Prostate gland (tissue), 2 donors: ENCODE measurements around the gene POU4F1. TPM values are rescaled to one million over a fixed set of nuclear protein-coding genes. Genes with fewer than 3 reads are reported as not detected.

ENCODE experiments used
- DNase-seq: peaks from one replicate; pipeline ENCODE4 v3.0.0-alpha.2; 2019; ENCODE audit warnings: low spot score
- H3K27ac ChIP-seq, 2 donors: fragments of 200-600 bp; sonication (generic); 2 replicates each; pipeline ENCODE4 v1.5.1; 2017 to 2019
- H3K27me3 ChIP-seq: fragments of 200-600 bp; sonication (generic); replicated peaks from 2 replicates; pipeline ENCODE4 v1.5.1; 2019; ENCODE audit not compliant: insufficient read depth
- H3K36me3 ChIP-seq, 2 donors: fragments of 200-600 bp; sonication (generic); 1 replicate in 1 of 2; 2 replicates in 1 of 2; pipeline versions ENCODE4 v1.5.1 to v1.8.1; 2017 to 2019
- H3K4me1 ChIP-seq: fragments of 200-600 bp; sonication (generic); replicated peaks from 2 replicates; pipeline ENCODE4 v1.5.1; 2019
- H3K4me3 ChIP-seq, 2 donors: fragments of 200-600 bp; sonication (generic); 2 replicates each; pipeline ENCODE4 v1.5.1; 2017 to 2019
- H3K9me3 ChIP-seq: fragments of 200-600 bp; sonication (generic); 2 replicates; pipeline ENCODE4 v1.5.1; 2017
- POLR2A ChIP-seq: fragments of 450-650 bp; IDR thresholded peaks from one replicate; pipeline ENCODE4 v1.6.1; 2016; ENCODE audit warnings: antibody characterized with exemption, mild to moderate bottlenecking
- POLR2AphosphoS5 ChIP-seq: sonication (generic); formaldehyde crosslinking; IDR thresholded peaks from one replicate; pipeline ENCODE4 v1.6.1; 2017; ENCODE audit warnings: antibody characterized with exemption
- WGBS: methylation state at CpG from one replicate; pipeline ENCODE4 v1.1.5; 2018; 5-methylcytosine and 5-hydroxymethylcytosine counted together
- intact Hi-C: fragments of 100-400 bp; cut with DNase I; formaldehyde crosslinking; loops from one replicate; pipeline ENCODE4 v1.14.2; 2022
- total RNA-seq, 2 donors: library from RNA; depleted of rRNA; stranded (reverse); fragments of >200 nt; gene quantifications; one replicate each; pipeline ENCODE4 v1.1.0, GENCODE V29; 2016
- TF ChIP-seq, protein P1 (sequence below), 4 experiments: fragments of 200-600 bp in 2 of 4; fragments of 450-650 bp in 2 of 4; sonication (generic) in 2 of 4; IDR thresholded peaks; 1 replicate in 3 of 4; 2 replicates in 1 of 4; pipeline ENCODE4 v1.5.1; 2016 to 2019; ENCODE audit warnings: antibody characterized with exemption in 4 of 4, mild to moderate bottlenecking in 2 of 4, moderate library complexity in 2 of 4

The POU4F1 gene
- total RNA-seq, 2 donors from 2014 or later: 0.68 TPM; not detected in 1

DNA sequence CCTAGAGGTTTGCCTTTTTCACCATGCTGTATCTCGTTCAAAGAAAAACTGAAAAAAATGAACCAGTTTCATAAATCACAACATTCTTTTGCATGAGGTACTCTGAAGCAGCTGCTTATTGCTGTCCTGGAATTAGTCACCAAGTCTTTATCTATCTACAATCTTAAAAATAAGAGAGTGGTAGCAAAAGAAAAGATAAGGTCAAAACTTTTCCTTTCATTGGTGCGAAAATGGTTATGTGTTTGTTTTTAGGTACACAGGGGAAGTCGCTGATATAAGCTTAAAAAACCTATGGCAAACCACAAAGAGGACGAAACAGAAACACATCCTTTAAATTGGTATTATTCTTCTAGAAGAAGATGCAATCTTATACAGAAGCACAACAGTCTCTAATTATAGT, 34.9 kb upstream of the POU4F1 start:
- H3K27me3 ChIP-seq: no peaks in the 10 kb centered on the region
- H3K36me3 ChIP-seq: no peaks in the 10 kb centered on the region
- no peaks in the 10 kb centered on the region for H3K9me3 ChIP-seq
- no peaks in the 10 kb centered on the region for H3K4me1 ChIP-seq
- no peak overlapping the region for H3K27ac ChIP-seq
- no peak for DNase-seq
- intact Hi-C loops: no loop called here
- no peak overlapping the region for H3K4me3 ChIP-seq
- TF ChIP-seq, protein P1, sequence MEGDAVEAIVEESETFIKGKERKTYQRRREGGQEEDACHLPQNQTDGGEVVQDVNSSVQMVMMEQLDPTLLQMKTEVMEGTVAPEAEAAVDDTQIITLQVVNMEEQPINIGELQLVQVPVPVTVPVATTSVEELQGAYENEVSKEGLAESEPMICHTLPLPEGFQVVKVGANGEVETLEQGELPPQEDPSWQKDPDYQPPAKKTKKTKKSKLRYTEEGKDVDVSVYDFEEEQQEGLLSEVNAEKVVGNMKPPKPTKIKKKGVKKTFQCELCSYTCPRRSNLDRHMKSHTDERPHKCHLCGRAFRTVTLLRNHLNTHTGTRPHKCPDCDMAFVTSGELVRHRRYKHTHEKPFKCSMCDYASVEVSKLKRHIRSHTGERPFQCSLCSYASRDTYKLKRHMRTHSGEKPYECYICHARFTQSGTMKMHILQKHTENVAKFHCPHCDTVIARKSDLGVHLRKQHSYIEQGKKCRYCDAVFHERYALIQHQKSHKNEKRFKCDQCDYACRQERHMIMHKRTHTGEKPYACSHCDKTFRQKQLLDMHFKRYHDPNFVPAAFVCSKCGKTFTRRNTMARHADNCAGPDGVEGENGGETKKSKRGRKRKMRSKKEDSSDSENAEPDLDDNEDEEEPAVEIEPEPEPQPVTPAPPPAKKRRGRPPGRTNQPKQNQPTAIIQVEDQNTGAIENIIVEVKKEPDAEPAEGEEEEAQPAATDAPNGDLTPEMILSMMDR (IDR thresholded peaks at IDR 0.05): no peak
- TF ChIP-seq POLR2AphosphoS5 (no peak), POLR2A (no peak)
- 86% methylated on average over 4 of the region's 4 CpGs for WGBS

DNA sequence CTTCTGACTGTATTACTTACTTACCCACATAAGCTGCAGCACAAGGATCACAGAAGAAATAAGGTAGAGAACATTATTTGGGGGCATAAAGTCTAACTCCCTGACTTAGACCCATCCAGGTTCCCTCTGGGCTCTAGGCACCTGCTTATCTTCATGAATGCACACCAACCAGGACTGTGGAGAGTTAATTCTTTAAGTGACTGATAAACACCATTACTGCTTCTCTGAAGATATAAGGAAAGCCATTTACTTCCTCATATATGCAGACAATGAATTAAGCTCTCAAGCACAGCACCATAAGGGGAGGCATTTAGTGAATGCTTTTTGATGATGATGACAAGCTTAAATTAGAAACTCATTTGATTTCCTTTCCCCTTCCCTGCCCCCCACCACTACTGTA, 33.1 kb upstream of the POU4F1 start:
- Histone ChIP-seq H3K27me3 (no peaks in the 10 kb centered on the region), H3K4me1 (no peaks in the 10 kb centered on the region), H3K27ac (no peak overlapping the region), H3K9me3 (no peaks in the 10 kb centered on the region), H3K36me3 (peaks cover 0 to 4% of the 10 kb centered on the region in 2 donors), H3K4me3 (no peak overlapping the region)
- TF ChIP-seq, protein P1 (IDR thresholded peaks at IDR 0.05): no peak
- TF ChIP-seq POLR2A (no peak), POLR2AphosphoS5 (no peak)
- no peak for DNase-seq
- intact Hi-C loops: no loop called here

- 85% methylated on average over 4 of the region's 4 CpGs for WGBS
- Histone ChIP-seq H3K4me3 (no peak overlapping the region), H3K9me3 (no peaks in the 10 kb centered on the region), H3K27me3 (no peaks in the 10 kb centered on the region), H3K36me3 (peaks cover 0 to 4% of the 10 kb centered on the region in 2 donors), H3K27ac (no peak overlapping the region), H3K4me1 (no peaks in the 10 kb centered on the region)
- TF ChIP-seq POLR2A (no peak), POLR2AphosphoS5 (no peak)
- TF ChIP-seq, protein P1 (IDR thresholded peaks at IDR 0.05): no peak
- intact Hi-C loops: no loop called here
- DNase-seq: no peak
These were observed 29.6 kb upstream of the POU4F1 start for GRCh38 chr13:78632996-78633395.

DNA sequence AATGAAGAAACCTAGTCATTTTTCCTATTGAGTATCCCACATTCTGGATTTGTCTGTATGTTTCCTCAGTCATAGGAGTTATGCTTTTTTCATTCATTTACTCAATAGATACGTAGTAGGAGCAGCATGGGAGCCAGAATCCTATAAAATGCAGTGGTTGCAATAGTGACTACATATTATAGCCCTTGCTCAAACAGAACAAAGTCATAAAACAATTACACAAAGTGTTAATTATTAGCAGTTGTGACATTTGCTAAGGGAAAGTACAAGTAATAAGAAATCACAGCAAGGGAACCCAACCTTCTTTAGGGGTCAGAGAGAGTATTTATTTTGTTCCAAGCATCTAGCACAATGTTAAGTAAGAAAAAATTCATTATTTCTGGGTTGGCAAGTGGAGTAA, 27.7 kb upstream of the POU4F1 start:
- intact Hi-C loops: no loop called here
- Histone ChIP-seq H3K27me3 (no peaks in the 10 kb centered on the region), H3K27ac (no peak overlapping the region), H3K9me3 (no peaks in the 10 kb centered on the region), H3K36me3 (peaks cover 0 to 4% of the 10 kb centered on the region in 2 donors), H3K4me3 (no peak overlapping the region), H3K4me1 (no peaks in the 10 kb centered on the region)
- TF ChIP-seq POLR2AphosphoS5 (no peak), POLR2A (no peak)
- TF ChIP-seq, protein P1 (IDR thresholded peaks at IDR 0.05): no peak
- WGBS: 63% methylated on average over 1 of the region's 1 CpG
- no peak for DNase-seq

GRCh38 chr13:78630511-78630910, 27.2 kb upstream of the POU4F1 start:
- DNase-seq: no peak
- intact Hi-C loops: no loop called here
- TF ChIP-seq, protein P1 (IDR thresholded peaks at IDR 0.05): no peak
- TF ChIP-seq POLR2AphosphoS5 (no peak), POLR2A (no peak)
- Histone ChIP-seq H3K36me3 (peaks cover 0 to 4% of the 10 kb centered on the region in 2 donors), H3K27me3 (no peaks in the 10 kb centered on the region), H3K27ac (no peak overlapping the region), H3K4me3 (no peak overlapping the region), H3K4me1 (no peaks in the 10 kb centered on the region), H3K9me3 (no peaks in the 10 kb centered on the region)
- WGBS: 97% methylated on average over 1 of the region's 1 CpG
